ENCODE results near the gene GRID2.

The GRID2 gene

DNA sequence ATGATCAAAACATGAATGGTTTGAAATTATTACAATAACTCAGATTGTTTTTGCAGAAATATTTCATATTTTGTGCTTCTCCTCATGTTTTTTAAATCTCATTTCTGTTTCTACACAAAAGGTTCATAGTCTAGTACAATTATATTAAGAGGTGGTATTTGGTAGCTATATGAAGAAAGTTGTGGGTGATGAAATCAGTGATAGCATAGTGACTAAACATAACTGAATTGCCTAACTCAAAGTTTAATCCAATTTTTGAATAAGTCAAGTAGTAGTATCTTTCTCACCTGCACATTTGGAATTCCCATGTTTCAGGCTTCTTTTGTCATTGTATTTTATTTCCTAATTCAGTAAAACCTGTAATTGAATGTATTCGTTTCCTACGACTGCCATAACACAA, 648.7 kb downstream of the GRID2 start:
- DNase-seq (ENCODE audit: low read depth in 4 of 4, low spot score in 1 of 4), result no peak

DNA sequence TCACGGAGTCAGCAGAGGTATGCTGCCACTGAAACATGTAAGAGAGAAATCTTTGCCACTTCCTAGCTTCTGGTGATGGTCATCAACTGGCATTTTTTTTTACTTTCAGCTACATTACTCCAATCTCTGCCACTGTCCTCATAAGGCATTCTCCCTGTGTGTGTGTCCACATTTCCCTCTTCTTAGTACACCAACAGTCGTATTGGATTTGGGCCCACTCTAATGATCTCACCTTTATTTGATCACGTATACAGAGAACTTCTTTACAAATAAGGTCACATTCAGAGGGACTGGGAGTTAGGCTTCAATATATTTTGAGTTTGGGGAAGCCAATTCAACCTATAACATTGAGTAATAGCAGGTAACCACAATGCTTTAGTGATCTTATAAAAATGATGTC, 649.1 kb downstream of the GRID2 start:
- no peak for DNase-seq (ENCODE audit: low read depth in 4 of 4, low spot score in 1 of 4)

DNA sequence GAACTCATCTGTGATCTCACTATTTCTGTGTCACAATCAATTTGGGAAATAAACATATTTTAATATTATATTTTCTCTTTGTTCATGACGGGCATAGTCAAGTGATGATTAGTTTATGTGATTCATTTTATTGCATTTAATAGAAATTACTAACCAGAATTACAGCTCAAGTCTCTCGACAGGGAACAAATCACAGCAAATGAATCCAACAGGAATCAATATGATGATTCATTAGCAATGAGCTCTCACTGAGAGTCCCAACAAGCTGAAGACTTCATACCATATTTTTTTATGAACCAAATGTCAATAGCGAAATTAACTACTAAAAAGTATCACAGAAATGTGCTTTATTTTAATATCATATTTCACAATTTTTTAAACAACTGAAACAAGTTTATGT, 649.7 kb downstream of the GRID2 start:
- no peak for DNase-seq (ENCODE audit: low read depth in 4 of 4, low spot score in 1 of 4)

DNA sequence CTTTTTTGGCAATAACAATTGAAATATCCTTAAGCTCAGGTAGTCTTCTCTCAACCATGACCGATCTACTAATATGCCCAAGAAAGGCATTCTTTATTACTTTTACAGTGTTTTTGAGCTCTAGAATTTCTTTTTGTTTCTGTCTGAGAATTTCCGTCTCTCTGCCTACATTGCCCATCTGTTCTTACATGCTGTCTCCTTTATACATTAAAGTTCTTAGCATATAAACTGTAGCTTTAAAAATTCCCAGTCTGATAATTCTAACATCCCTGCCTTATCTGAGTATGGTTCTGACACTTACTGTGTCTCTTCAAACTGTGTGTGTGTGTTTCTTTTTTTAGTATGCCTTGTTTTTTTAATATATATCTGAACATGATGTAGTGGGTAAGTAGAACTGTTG, 658.1 kb downstream of the GRID2 start:
- DNase-seq (ENCODE audit: low read depth in 4 of 4, low spot score in 1 of 4), result no peak

DNA sequence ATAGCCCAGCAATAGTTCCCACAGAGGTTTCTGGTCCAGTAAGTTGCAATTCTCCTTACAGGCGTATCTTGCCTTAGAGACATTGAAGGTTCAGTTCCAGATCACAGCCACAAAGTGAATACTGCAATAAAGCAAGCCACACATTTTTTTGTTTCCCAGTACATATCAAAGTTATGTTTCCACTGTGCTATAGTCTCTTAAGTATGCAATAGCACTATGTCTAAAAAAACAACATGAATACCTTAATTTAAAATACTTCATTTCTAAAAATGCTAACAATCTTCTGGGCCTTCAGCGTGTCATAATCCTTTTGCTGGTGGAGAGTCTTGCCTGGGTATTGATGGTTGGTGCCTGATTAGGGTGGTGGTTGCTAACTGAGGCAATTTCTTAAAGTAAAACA, 659.1 kb downstream of the GRID2 start:
- no peak for DNase-seq (ENCODE audit: low read depth in 4 of 4, low spot score in 1 of 4)

DNA sequence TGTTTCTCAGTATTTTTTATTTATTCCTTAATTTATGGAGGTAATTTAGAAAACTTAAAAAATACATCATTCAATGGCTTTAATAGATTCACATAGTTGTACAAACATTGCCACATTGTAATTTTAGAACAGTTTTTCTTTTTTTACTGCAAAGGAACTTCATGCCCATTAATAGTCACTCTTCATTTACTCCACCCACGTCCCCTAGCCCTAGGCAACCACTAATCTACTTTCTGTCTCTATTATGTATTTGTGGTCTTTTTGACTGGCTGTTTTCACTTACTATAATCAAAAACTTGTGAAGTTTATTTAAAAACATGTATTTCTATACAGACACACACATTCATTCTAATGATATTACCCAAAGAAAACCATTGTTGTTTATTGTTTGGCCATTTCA, 664.8 kb downstream of the GRID2 start:
- DNase-seq (ENCODE audit: low read depth in 4 of 4, low spot score in 1 of 4), result no peak

DNA sequence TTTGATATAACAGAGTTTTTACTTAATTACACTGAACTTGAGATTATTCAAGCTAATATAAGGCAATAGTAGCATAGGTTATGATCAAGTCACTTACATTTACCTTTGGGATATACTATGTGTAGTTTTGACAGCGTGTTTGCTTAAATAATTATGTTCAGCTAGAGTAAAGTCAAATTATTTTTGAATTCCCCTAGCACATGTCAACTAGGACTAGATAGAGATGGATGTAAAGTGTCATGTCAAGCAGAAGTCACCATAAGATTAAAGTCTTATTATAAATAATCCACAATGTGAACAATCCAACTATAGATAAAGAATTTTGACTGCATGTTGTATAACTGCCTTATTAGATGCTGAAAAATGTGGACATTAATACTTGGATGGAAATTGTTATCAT, 665.2 kb downstream of the GRID2 start:
- DNase-seq (ENCODE audit: low read depth in 4 of 4, low spot score in 1 of 4), result no peak

DNA sequence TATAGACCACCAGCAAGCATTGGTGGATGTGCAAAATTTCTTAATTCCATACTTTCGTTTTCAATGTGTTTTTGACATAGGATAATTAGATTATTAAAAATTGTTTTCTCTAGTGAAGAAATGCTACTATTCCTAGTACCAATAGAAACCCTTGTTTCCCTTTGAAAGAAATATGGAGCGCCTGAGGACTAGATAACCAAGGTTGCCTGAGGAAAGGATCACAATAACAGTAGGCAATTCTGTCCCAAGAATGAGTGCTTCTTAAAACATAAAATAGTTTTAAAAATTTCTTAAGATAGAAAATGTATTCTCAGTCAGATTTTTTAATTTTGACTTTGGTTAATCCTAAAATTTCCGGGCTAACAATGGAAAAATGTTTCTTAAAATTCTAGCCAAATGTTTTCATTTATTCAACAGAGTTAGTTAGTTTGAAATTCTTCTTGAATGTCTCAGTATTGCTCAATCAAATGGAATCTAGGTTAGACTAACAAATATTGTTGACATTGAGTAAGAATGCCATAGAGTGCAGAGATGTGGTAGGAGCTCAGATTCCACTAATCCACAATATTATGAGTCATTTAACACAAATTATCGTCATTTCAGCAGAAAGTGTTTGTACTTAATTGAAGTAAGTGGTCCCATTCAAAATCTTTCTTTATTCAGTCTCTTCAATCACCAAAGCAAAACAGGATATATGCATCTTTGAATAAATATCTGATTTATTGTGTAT, 666.0 kb downstream of the GRID2 start:
- no peak for DNase-seq (ENCODE audit: low read depth in 4 of 4, low spot score in 1 of 4)

DNA sequence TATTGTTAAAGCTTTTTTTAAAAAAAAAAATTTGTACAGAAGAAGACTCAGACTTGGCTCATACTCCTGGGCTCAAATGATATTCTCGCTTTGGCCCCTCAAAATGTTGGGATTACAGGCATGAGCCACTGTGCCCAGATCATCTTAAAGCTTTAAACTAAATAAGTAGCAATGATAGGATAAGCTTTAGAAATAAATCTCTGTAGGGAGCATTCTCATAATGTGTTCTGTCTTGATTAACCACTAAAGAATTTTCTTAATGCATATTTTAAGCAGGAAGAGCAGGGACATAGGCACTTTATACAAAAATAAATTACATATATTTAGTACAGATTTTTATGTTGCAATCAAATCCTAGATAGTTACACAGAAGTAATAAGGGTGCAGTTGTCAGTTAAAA, 667.2 kb downstream of the GRID2 start:
- no peak for DNase-seq (ENCODE audit: low read depth in 4 of 4, low spot score in 1 of 4)

DNA sequence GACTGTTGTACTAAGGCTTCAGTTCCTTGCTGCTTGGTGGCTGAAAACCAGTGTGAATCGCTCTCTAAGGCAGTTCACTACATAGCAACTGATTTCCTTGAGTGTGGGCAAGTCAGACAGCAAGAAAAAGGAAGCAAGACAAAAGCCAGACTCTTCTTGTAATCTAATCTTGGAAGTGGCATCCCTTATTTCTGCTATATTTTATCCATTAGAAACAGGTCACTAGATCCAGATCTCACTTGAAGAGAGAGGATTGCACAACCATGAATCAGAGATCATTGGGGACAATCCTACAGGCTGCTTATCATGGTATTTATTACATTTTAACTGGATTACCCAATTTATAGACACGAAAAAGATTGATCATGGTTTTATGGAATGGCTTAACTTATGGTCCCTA, 684.5 kb downstream of the GRID2 start:
- DNase-seq (ENCODE audit: low read depth in 4 of 4, low spot score in 1 of 4), result no peak

DNA sequence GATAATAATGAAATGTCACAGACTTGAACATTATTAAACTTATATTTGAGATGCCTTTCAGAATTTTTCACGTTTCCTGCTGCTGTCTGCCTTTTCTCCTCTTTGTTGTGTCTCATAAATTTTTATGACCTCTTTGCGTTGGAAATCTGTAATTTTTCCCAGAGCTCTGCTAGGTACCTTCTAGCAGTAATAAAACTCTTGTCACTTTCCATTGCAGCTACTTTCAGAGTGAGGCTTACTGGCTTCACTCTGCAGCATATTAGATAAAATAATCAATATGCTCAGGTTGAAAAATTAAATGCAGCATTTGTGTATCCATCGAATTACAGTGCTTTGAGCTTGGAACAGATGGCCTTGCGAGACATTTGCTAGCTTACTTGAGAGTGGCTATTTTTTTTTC, 689.0 kb downstream of the GRID2 start:
- DNase-seq (ENCODE audit: low read depth in 4 of 4, low spot score in 1 of 4), result no peak

DNA sequence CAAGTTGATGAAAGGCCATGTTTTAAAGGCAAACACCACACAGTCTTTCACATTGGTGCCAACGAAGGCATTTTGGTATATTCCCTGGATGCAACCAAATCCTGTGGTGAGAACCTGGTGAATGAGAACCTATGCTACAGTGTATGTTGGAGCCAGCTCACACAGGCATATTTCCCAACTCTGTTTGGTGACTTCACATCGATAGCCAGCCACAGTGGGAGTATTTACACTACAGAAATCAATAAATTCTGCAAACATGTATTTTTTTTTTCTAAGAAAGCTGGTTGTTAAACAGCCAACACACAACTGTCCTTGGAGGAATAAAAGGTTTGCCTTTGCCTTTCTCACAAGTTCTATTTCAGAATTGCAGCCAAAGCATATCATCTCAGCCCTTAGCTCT, 691.0 kb downstream of the GRID2 start:
- DNase-seq (ENCODE audit: low read depth in 4 of 4, low spot score in 1 of 4), result no peak

DNA sequence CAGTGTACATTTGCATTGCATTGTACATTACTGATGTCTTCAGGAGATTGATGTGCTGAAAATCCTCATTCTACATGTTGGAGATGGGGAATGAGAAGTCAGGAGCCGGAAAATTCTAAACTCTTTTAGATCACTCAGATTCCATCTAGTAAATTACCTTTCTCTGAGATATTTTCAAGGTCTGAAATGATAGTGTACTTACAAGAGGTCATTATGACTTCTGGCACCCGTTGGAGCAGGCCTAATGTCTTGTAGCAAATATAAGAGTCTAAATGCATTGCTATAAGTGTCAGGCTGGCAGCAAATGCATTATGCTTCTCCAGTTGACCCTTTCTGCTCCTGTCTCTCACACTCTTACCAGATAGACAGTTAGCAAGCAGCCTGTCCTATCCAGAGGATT, 692.8 kb downstream of the GRID2 start:
- no peak for DNase-seq (ENCODE audit: low read depth in 4 of 4, low spot score in 1 of 4)

DNA sequence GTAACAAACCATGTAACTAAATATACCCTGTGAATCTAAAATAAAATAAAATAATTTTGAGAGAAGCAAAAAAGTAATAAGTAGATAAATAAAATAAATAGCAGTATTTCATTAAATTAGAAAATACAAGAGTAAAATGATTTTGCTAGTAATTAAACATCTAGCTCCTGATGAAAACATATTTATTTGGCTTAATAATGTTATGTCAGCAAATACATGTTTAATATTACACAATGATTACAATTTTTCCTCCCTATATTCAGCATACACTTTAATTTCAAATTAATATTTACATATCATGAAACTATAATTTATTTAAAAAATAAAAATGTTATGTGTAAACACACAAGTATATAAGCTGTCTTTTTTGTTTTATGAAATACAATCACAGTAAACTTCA, 697.1 kb downstream of the GRID2 start:
- DNase-seq (ENCODE audit: low read depth in 4 of 4, low spot score in 1 of 4), result no peak

DNA sequence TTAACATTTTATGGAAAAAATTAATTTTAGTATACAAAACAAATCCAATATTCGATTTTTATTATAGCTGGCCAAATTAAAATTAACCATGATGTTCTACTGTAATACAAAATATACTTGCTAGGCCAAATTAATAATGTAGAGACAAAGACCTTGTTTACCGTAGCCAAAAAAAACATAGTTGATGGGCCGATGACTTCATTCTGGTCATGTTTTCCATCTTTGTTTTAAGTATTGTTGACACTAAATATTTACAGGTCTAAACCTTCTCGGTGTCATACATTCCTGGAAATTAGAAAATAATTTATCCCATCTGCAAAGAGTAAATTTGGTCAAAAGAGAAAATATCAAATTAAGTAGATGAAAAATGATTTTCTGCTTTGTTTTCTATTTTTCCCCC, 698.5 kb downstream of the GRID2 start:
- no peak for DNase-seq (ENCODE audit: low read depth in 4 of 4, low spot score in 1 of 4)

DNA sequence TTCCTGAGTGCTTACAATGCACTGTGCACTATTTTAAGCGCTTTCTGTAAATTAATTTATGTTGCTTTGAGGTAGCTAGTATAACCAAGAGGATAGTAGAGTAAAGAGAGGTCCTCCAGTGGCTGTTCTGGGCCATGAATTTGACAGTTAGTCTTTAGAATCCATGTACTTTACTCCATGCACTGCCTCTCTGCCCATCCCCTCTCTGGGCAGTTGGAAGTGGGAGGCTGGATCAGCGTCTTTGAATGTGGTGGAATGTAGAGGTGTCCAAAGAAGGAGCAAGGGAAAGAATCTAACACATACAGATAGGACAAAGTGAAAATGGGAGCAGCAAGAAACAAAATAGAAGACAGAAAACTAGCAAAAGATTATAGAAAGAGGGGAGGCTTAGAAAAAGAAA, 712.6 kb downstream of the GRID2 start:
- no peak for DNase-seq (ENCODE audit: low read depth in 4 of 4, low spot score in 1 of 4)

DNA sequence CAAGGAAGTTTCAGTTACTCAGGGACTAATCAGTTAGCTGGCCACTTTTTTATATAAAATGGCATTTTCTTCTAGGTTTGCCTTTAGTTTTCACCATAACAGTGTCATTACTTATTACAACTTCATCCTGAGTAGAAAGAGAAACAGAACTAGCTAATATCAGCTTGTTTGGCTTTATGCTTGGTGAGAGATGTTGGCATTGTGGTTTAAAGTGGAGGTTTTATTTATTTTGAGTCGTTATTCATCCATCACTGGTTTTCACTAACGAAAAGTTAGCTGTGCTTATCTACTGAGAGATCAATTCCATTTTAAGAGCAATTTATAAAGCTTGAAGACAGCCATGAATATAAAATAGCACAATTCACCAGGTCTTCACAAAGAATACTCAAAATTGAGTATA, 714.5 kb downstream of the GRID2 start:
- no peak for DNase-seq (ENCODE audit: low read depth in 4 of 4, low spot score in 1 of 4)

DNA sequence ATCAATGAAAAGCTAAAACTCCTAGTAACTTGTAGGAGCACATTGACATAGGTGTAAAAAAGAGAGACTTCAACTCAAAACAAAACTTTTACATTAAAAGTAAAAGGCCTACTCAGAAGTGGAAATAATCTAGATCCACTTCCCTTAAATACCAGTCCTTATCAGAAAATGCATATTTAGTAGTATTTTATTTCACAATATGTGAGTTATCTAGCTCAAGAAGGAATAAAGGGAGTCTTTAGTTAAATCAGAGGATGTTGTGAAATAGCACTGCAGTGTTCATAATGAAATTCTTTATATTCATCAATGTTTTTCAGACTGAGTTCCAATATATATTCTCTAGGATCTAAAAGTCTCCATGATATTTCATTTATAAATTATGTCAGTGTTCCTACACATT, 715.0 kb downstream of the GRID2 start:
- no peak for DNase-seq (ENCODE audit: low read depth in 4 of 4, low spot score in 1 of 4)

DNA sequence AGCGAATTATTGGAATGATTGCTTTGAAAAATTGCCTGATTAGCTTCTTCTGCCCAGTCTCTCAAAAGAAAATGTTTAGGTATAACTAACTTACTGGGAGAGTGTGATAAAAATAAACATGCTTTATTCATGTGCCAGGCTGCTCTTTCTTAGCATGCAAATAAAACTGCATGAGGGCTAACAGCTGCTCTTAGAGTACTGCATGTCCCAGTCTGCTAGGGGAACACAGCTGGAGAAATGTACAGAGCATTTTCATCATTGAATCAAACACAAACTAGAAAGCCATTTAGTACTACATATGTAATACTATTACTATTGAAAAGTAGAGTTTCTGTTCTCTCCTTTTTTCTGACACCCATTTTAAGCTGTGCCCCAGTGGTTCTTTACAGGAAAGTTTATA, 726.0 kb downstream of the GRID2 start:
- DNase-seq (ENCODE audit: low read depth in 4 of 4, low spot score in 1 of 4), result no peak

DNA sequence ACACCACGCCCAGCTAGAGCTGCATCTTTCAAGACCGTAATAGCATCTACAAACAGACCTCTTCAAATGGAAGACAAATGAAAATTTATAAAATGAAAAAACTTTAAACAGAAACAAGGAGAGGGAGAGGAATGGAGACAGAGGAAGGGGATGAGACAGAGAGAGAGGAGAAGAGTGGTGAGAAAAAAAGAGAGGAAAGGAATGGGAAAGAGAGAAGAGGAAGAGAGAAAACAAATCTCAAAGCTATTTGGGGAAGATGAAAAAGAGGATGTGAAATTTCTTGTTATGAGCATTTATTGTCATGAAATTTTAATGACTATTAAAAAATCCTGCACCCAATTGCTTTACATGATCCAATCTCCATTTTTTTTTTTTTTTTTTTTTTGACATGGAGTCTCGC, 726.9 kb downstream of the GRID2 start:
- DNase-seq (ENCODE audit: low read depth in 4 of 4, low spot score in 1 of 4), result no peak

DNA sequence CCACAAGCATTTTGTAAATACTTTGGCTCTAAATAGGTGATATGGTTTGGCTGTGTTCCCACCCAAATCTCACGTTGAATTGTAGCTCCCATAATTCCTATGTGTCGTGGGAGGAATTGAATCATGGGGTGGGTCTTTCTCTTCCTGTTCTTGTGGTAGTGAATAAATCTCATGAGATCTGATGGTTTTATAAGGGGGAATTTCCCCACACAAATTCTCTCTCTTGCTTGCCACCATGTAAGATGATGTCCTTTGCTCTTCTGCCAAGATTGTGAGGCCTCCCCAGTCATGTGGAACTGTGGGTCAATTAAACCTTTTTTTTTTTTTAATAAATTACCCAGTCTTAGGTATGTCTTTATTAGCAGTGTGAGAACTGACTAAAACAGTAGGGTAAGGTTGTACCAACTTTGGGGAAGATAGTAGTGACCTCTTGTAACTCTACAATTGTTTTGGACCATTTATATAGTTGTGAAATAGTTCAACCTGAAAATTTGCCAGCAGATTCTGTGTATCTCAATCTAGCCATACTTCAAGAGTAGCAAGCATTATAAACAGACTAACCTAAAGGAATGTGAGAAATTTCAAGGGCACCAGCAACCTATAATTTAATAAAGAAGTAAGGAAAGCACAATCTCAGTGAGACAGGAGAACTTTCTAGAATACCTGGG, 727.8 kb downstream of the GRID2 start:
- DNase-seq (ENCODE audit: low read depth in 4 of 4, low spot score in 1 of 4), result no peak

DNA sequence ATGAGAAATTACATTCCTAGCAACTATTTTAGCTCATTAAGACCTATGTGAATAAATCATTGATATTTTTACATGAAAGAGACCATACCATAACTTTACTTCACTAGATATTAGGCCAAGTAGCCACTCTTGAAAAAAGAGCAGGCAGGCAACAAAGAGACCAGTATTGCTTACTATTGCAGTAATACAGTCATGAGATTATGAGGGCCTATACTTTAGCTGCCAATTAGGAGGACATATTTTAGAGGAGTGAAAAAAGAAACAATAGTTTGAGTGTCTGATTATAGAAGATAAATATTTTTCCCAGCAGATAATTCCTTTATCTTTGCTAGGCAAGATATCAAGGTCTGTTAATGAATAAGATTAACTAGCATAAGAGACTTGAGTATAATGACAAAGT, 739.0 kb downstream of the GRID2 start:
- DNase-seq (ENCODE audit: low read depth in 4 of 4, low spot score in 1 of 4), result no peak

DNA sequence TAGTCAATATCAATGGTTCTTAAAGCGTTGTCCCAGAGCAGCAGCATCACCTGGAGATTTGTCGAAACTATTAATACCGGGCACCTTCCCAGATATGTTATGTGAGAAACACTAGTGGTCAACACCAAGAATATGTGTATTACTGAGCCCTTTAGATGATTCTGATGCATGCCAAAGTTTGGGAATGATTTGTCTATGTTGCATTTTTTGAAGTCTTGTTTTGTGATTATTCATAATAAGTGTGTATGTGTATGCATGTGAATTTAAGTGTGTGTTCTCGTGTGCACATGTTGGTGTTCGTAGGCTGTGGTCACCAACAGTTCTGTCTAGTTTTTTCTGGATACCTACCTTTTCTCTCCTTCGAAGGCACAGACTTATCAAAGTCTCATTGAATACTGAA, 749.4 kb downstream of the GRID2 start:
- DNase-seq (ENCODE audit: low read depth in 4 of 4, low spot score in 1 of 4), result no peak

All from stimulated activated CD4-positive, alpha-beta T cell treated with anti-CD3 and anti-CD28 coated beads, Interleukin-1b, Interleukin-23, amount 100 ng/mL, for 24 hours (primary cell).